ENCODE results near the gene MAPK6.
"Not testable (repeated sequence)": the region's sequence is repeated elsewhere in the genome, so short reads cannot be mapped to it uniquely, and the experiment has no call there.

Gene MAPK6

DNA sequence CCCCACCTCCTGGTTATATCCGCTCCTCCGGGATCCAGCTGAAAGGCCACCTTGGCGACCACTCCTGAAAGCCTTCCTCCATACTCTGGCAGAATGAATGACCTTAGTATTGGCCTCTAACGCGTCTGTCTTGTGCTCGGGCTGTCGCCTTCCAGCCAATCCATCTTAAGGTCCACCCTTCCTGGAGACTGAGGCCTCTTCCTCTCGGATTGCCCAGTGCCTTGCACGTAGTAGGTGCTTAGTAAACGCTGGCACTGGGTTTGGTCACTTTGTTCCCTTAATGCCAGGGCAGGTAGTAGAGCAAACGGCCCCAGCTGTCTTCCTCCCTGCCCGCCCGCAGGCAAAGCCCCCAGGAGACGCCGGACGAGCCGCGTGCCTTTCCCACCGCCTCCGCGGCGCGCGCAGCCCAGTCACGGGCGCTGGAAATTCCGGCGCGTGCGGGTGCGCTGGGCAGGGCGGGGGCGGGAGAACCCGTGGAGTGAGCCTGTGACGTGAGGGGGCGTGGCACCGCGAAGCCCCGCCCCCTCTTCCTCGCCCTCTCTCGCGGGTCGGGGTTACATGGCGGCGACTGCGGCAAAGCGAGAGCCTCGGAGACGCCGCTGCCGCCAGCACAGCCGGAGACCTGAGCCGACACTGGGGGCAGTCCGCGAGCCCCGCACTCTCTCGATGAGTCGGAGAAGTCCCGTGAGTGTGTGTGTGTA, at the start of gene MAPK6:
Gene MAPK6 (plus strand): TSS at position 527 of the 701 bp plus-strand sequence. CDS start 27,242 bp downstream, outside the sequence.
- DNase-seq (ENCODE audit: low read depth in 3 of 3): peak; percentile 85 to 94 (median 85)

DNA sequence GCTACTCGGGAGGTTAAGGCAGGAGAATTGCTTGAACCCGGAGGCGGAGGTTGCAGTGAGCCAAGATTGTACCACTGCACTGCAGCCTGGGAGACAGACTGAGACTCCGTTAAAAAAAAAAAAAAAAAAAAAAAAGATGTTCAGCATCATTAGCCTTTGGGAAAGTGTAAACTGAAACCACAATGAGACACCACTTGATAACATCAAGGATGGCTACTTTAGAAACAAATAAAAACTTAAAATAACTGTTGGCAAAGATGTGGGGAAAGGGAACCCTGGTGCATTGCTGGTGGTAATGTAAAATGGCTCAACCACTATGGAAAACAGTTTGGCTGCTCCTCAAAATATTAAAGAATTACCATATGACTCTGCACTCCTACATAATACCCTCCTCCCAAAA, 49.3 kb upstream of the MAPK6 start:
- no peak for DNase-seq (ENCODE audit: low read depth in 3 of 3)

DNA sequence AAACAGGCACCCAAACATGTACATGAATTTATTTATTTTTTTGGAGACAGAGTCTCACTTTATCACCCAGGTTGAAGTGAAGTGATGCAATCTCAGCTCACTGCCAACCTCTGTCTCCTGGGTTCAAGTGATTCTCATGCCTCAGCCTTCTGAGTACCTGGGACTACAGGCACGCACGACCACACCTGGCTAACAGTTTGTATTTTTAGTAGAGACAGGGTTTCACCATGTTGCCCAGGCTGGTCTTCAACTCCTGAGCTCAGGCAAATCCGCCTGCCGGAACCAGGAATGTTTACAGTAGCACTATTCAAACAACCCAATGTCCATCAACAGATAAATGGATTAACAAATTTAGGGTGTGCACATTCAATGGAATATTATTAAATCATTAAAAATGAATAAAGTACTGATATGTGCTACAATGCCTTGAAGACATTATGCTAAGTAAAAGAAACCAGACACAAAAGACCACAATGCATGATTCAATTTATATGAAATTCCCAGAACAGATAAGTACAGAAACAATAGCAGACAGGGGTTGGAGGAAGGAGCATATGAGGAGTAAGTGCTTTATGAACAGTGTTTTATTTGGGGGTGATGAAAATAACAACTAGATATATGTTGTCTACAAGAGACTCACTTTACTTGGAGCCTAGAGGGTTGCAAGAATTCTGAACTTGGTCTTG, 48.7 kb upstream of the MAPK6 start:
- no peak for DNase-seq (ENCODE audit: low read depth in 3 of 3)

DNA sequence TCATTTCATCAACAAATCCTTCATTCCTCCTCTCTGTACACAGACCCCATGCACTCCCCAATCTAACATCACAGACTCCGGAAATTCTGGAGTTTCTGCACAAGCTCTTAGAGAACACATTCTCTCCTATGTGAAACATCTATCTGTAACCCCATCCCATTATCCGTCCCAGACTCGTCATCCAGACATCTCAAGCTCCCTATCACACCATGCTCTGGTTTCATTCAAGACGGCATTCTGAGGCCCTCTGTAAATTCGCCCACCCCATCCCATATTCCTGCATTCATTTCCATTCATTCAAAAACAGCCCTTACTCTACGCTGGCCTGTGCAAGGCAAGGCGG, 48.0 kb upstream of the MAPK6 start:
- DNase-seq (ENCODE audit: low read depth in 3 of 3): no peak

DNA sequence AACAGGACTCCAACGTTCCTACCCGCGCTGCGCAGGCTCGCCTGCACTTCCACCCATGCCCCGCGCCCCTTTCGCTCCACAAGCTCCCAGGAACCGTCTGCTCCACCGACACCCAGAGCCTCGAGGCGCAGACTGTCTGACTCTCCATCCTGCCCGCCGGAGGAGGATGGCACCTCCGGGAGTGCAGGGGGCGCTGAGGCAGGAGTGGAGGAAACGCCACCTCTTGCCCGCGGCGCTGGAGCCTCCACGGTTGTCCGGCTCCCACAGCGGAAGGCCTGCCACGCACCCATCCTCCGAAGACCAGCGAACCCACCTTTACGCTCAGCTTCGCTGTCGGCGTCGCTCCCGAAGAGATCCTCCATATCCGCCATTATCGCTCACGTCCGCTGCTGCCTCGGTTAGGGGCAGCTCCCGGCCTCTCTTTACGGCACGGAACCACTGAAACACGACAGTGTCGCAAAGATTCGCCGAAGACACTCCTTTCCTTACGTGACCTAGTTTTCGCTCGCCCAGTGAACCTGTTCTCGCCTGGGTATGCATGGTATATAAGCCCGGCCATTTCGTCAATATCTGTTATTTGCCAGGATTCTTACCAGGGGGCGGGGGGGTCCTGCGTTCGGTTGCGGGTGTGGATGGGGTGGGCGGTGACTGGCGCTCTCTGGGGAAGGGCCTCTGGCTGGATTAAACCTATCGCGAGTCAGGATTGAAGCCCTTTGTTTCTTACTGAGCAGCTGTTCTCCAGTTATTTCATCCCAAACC, 47.5 kb upstream of the MAPK6 start, which contains the start of gene LEO1:
Gene LEO1 (minus strand): TSS at position 404 of the 759 bp plus-strand sequence. CDS start 33 bp downstream, at position 371.
- DNase-seq (ENCODE audit: low read depth in 3 of 3): peak; percentile 76 to 84 (median 80)

DNA sequence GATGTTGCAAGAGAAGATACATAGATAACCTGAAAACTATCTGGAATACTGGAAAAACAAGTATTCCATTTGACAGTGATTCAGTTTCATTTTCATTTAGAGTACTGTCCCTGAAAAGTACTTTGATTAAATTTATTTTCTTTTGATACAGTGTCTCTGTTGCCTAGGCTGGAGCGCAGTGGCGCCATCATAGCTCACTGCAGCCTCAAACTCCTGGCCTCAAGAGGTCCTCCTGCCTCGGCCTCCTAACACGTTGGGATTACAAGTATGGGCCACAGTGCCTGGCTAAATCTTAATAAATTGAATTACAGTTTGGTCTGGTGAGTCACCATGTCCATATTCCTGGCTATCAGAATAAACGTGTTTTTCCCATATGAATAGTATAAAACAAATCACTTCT, 45.8 kb upstream of the MAPK6 start:
- DNase-seq (ENCODE audit: low read depth in 3 of 3): no peak

DNA sequence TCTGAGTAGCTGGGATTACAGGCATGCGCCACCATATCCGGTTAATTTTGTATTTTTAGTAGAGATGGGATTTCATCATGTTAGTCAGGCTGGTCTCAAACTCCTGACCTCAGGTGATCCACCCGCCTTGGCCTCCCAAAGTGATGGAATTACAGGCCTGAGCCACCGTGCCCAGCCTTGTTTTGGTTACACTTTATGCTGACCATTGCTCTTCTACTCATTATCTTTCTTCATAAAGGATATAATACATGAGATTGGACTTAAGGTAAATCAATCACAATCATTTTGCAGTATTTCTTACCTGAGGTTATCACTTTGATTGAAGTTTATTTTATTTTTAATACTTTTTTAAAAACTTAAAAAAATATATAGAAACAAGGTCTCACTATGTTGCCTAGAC, 45.2 kb upstream of the MAPK6 start:
- no peak for DNase-seq (ENCODE audit: low read depth in 3 of 3)

DNA sequence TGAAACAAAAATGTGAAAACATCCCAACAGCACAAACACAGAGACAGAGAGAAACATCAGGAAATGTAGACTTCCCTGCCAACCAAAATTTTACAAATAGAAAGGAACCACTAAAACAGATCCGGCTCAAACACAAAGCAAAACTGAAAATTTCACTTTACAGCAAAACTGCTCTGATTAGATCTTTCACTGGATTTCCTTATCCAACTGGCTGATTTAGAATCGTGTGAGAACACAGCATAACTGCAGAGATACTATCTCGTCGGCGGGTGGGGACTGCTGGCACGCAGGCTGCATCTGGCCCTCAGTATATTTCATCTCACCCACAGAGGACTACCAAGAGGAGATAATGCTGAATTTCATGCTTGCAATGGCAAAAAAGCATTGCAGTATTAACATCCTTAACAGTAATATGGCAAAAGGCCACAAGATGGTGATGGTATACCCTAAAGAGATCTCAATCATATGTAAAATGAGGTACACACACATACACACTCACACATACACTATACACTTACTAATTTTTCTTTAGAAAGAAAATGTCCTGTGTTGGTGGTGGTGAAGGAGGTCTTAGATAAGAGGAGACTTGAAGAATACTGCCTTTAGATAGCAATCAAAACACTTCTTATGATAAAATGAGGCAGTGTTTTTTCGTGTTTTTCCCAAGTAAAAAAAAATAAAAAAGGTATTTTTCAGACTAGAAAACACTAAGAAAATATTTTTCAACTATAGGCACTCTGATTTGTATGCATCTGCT, 36.8 kb upstream of the MAPK6 start:
- DNase-seq (ENCODE audit: low read depth in 3 of 3): peak in 1 of 3 experiments; percentile 50

DNA sequence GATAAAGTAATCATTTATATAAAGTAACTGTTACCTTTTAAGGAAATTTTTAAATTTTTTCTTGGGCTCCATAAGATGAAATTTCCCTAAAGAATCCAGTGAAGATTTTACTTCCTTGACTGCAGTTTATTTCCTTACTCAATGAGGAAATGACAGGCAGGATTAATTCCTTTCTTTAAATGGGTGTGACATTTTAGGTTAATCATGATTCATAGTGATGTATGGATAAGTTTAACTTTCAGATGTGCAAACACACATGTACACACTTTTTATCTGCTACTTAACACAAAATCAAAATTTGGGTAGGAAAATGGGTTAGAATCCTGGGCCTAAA, 36.3 kb upstream of the MAPK6 start:
- DNase-seq (ENCODE audit: low read depth in 3 of 3): no peak

DNA sequence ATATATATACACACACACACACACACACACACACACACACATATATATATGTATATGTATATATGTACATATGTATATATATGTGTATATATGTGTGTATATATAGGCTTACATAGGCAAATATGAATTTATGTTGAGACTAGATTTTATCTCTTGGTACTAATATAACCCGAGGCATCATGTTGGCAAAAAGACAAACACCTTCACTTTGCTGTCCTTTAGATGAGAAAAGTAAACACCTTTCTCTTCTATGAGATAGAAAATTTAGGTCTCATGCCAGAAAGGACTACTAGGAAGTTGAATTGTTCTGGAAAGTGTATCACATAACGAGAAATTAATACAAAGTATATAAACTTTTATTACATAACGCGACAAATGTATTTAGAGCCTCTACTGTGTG, 27.9 kb upstream of the MAPK6 start:
- DNase-seq (ENCODE audit: low read depth in 3 of 3): no peak

DNA sequence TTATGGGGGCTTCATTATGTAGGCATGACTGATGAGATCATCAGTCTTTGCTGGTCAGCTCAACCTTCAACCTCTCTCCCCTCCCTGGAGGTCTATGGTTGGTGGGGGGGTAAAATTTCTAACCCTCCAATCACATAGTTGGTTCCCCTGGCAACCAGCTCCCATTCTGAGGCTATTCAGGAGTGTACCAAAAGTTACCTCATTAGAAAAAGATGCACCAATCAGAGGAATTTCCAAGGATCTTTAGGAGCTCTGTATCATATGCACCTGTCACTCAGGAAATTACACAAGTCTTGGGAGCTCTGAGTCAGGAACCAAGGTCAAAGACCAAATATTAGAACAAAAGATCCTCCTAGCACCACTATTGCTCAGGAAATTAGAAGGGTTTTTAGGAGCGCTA, 26.1 kb upstream of the MAPK6 start:
- DNase-seq (ENCODE audit: low read depth in 3 of 3): no peak

DNA sequence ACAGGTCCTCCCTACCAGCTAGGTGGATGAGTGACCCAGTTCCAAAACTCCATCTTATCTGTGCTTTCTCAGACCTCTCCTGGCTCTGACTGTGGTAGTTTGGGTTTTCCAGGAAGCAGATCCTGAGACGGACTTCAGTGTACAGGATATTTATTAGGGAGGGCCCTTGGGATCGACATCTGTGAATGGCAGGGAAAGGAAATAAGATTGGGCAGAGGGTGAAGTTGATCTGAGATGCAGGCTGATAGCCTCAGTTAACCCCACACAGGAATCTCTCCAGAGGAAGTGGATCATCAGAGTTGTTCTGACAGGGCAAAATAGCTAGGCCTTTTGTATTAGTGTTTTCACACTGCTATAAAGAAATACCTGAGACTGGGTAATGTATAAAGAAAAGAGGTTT, 16.7 kb upstream of the MAPK6 start:
- no peak for DNase-seq (ENCODE audit: low read depth in 3 of 3)

DNA sequence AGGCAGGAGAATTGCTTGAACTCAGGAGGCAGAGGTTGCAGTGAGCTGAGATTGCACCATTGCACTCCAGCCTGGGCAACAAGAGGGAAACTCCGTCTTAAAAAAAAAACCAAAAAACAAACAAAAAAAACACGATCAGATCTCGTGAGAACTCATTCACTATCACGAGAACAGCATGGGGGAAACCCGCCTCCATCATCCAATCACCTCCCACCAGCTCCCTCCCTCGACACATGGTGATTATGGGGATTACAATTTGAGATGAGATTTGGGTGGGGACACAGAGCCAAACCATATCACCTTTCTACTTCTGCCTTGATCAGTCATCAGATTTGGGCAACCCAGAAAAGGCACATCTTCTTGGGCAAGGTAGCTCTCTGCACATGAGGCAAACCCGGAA, 15.9 kb upstream of the MAPK6 start:
- DNase-seq (ENCODE audit: low read depth in 3 of 3): not testable (repeated sequence)

DNA sequence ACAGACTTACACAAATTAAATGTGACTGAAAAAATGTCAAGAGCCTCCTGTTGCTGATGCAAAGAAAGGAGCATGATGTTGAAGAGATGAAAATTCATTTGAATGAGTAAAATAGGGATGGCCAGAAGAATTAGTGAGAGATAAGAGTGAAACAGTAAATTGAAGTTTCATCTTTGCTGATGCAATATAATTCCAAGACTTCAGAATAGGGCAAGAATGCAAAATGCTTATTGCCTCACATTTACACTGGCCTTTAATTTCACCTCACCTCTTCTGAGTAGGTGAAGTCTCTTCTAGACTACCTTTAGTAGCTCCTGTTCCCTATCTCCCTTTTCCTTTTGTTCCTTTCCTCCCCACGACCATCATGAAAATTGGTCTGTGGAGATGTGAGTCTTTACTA, 15.3 kb upstream of the MAPK6 start:
- no peak for DNase-seq (ENCODE audit: low read depth in 3 of 3)

DNA sequence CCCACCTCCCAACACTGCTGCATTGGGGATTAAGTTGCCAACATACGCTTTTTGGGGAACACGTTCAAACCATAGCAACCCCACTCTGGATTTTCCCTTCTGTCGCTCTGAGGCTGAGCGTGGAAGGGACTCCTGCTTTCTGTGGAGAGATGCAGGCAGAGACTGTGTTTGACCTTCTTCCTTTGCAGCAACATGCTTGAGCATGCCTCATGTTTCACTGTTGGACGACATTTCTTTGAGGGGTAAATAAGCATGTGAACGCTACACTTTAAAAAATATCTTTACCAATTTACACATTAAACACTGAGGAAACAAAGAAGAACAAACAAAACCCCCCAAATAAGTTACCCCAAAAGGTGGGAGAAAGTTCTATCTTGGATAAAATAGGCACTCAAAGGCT, 14.2 kb upstream of the MAPK6 start:
- DNase-seq (ENCODE audit: low read depth in 3 of 3): no peak

DNA sequence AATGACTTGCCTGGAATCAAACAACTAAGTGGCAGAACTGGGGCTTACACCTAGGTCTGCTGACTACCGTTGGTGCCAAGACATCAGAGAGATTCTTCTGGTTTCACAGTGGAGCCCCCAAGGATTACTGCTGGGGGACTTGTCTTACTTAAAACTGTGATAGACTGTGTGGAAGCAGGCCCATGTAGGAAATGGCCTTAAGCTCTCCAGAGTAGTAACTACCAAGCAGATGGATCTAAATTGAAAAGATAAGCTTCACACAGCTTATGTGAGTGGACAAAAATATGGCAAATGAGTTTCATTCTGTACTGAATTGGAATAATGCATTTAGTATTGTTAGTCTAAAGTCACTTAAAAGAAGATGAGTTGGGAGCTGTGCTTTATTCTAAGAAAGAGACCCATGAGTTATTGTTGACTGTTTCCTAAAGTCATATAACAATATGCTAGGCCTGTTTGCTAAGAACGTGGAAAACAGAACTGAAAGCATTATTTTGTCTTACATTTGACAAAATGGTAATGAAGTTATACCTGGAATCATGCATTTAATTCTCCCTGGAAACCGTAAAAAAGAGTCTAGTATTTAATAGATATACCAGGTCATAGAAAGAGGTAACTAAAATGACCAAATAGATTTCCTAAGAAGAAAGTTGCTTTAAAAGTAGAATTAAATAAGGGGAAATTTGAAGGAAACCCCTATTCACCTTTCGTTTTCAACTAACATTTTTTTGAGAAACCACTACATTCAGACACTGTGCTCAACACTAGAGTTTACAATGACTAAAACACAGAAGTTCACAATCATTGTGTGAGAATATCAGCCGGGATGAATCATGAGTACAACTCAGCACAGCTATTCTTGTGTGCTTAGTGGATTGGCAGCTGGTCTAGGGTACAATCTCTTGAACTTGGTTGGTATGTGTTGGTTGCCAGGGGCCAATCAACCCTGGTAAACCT, 13.0 kb upstream of the MAPK6 start:
- DNase-seq (ENCODE audit: low read depth in 3 of 3): no peak

DNA sequence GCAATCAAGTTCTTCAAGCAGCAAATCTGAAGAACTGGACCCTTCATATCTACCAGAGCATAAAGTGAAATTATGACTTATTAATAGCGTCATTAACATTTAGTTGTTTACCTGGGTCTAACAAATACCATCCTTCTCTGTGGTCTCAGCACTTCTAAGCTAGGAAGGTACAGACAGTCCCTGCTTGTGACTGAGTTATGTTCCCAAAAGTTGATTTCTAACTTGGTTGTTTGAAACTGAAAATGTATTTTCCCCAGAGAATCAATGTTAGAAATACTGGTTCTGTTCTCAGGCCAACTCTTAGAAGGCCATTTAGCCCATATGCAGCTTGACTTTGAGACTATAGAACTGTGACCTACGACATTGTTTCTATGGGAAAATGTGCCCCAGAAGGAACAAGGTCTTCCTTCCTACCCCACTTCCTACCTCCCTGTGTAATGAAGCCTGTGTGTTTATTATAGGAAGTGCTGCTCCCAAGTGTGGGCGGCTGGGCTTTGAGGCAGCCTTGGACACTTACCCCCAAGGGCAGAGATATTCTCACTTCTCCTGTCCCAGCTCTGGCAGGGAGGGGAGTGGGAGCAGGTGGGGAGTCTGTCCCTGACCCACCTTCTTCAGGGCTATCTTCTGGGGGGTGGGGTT, 12.2 kb upstream of the MAPK6 start:
- no peak for DNase-seq (ENCODE audit: low read depth in 3 of 3)

DNA sequence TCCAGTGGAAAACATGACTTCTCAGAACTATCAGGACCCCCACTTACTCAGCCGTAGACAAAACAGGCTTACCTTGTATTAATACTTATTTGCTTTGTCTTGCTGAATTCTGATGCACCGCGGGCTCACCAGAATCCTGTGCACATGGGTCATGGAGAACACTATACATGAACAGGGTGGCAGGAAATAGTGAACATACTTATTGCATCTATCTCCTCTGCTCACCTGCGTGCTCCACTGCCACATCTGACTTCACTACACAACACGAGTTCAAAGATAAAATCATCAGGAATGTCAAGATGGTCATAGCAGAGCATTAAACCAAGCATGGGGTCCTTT, 10.7 kb upstream of the MAPK6 start:
- DNase-seq (ENCODE audit: low read depth in 3 of 3): no peak

DNA sequence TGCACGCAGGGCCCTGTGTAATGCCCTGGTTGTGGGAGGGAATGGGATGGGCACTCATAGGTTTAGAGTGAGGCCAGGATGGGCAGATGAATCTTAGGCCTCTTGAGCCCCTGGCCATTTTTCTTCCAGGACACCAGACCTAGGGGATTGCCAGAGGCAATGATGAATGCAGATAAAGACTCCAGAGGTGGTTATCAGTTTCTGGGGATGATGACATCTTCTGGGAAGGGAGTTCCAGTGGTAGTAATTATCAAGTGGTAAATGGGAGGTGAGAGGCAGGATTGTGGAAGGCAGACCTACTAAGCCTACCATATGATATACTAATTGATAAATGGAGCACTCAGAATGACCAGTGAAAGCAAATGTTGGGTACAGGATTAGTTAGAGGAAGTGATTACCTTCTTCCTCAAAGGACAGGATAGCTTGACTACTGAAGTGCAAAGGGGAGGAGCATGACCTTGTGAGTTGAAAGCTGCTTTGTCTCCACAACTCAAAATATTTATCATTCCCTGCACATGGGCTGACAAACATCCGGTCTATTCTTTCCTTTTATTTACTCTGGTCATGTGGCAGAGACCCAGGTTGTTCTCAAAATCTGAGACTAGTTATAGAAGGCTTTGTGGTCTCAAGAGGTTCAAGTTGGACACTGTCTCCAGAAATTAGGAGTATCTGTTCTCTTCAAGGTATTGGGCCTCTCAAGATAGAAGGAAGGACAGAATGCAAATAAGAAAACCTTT, 10.2 kb upstream of the MAPK6 start:
- DNase-seq (ENCODE audit: low read depth in 3 of 3): no peak
